ENCODE measurements around the gene AP4S1. TPM values are rescaled to one million over a fixed set of nuclear protein-coding genes. Genes with fewer than 3 reads are reported as not detected.

AP4S1 gene
- total RNA-seq, 1 experiment from 2014 or later, result 3.3 TPM

DNA sequence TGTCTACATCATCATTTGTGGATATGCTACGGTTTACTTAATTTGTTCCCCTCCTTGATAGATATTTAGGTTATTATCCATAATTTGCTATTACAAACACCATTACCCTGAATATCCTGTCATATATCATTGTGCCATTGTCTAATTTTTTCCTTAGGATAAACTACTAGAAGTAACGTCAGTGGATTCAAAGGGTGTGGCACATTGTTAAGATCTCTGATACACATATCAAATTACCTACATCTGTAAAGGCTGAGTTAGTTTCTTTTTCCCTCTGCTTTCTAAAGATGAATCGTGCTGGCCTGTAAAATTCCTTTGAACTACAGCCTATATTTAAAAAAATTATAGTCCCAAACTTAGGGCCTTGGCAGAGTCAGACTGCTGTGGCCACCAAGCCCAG lies 54.6 kb downstream of the AP4S1 start:
- CTCF ChIA-PET, result no interaction called here
- DNase-seq (ENCODE audit: low read depth, low spot score) (no peak), ATAC-seq (no peak)
- no peaks in the 10 kb centered on the region for H3K36me3 ChIP-seq (ENCODE audit: control insufficient read depth, insufficient read depth, low read length)
- no peaks in the 10 kb centered on the region for H3K9me3 ChIP-seq (ENCODE audit: control insufficient read depth, insufficient read depth, low read depth, low read length)
- TF ChIP-seq TCF7L2 (IDR thresholded peaks at IDR 0.05; ENCODE audit: low read depth, low read length), result no peak
- in situ Hi-C loops (cut with HindIII; ENCODE audit: low pct_unique_long_range_greater_than_20kb, low sequenced_read_pairs) (no loop called here), intact Hi-C loops (cut with micrococcal nuclease; ENCODE audit: unreplicated experiment) (loop anchor here (5.0 kb wide), 1 partner anchor 98 kb away; no protein-coding TSS in a partner anchor)
- POLR2A ChIA-PET, result no interaction called here
- no TSS peak for BruUV-seq (replicated peaks)
- no peak overlapping the region for H3K4me3 ChIP-seq (ENCODE audit: low read depth in 2 of 2, low read length in 2 of 2)
- no peak overlapping the region for H3K27ac ChIP-seq (ENCODE audit: low read length)
- H3K27me3 ChIP-seq (ENCODE audit: control insufficient read depth, insufficient read depth, low read length), result no peaks in the 10 kb centered on the region
- H3K4me1 ChIP-seq (ENCODE audit: control insufficient read depth, insufficient read depth, low read length), result no peaks in the 10 kb centered on the region

DNA sequence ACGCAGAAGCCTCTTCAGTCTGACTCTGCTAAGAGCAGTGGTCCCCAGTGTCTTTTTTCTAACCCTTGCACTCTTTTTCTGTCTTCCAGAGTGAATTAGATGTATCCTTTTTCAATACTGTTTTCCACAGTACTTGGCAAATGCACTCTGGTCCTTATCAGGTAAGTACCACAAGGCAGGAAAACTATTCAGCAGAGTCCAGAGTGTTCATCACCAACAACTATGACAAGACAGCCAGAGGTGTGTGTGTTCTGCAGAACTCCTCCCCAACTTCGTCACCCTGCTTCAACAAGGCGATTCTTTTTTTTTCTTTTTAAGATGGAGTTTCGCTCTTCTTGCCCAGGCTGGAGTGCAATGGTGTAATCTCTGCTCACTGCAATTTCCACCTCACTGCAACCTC lies 55.0 kb downstream of the AP4S1 start:
- no peaks in the 10 kb centered on the region for H3K27me3 ChIP-seq (ENCODE audit: control insufficient read depth, insufficient read depth, low read length)
- ATAC-seq, result no peak
- H3K36me3 ChIP-seq (ENCODE audit: control insufficient read depth, insufficient read depth, low read length), result no peaks in the 10 kb centered on the region
- H3K4me1 ChIP-seq (ENCODE audit: control insufficient read depth, insufficient read depth, low read length), result no peaks in the 10 kb centered on the region
- no TSS peak for BruUV-seq (replicated peaks)
- POLR2A ChIA-PET, result no interaction called here
- no peaks in the 10 kb centered on the region for H3K9me3 ChIP-seq (ENCODE audit: control insufficient read depth, insufficient read depth, low read depth, low read length)
- in situ Hi-C loops (cut with HindIII; ENCODE audit: low pct_unique_long_range_greater_than_20kb, low sequenced_read_pairs) (no loop called here), intact Hi-C loops (cut with micrococcal nuclease; ENCODE audit: unreplicated experiment) (loop anchor here (5.0 kb wide), 1 partner anchor 98 kb away; no protein-coding TSS in a partner anchor)
- H3K4me3 ChIP-seq (ENCODE audit: low read depth in 2 of 2, low read length in 2 of 2), result no peak overlapping the region
- DNase-seq (ENCODE audit: low read depth, low spot score), result no peak
- TF ChIP-seq POLR2AphosphoS5 (IDR thresholded peaks at IDR 0.05; ENCODE audit: low read depth, low read length), result no peak
- CTCF ChIA-PET, result no interaction called here
- no peak overlapping the region for H3K27ac ChIP-seq (ENCODE audit: low read length)

GRCh38 chr14:31083781-31084180 lies 58.3 kb downstream of the AP4S1 start:
- TF ChIP-seq, protein P1, sequence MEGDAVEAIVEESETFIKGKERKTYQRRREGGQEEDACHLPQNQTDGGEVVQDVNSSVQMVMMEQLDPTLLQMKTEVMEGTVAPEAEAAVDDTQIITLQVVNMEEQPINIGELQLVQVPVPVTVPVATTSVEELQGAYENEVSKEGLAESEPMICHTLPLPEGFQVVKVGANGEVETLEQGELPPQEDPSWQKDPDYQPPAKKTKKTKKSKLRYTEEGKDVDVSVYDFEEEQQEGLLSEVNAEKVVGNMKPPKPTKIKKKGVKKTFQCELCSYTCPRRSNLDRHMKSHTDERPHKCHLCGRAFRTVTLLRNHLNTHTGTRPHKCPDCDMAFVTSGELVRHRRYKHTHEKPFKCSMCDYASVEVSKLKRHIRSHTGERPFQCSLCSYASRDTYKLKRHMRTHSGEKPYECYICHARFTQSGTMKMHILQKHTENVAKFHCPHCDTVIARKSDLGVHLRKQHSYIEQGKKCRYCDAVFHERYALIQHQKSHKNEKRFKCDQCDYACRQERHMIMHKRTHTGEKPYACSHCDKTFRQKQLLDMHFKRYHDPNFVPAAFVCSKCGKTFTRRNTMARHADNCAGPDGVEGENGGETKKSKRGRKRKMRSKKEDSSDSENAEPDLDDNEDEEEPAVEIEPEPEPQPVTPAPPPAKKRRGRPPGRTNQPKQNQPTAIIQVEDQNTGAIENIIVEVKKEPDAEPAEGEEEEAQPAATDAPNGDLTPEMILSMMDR (IDR thresholded peaks at IDR 0.05), result no peak
- TF ChIP-seq POLR2AphosphoS5 (IDR thresholded peaks at IDR 0.05; ENCODE audit: low read depth, low read length) (no peak), SIN3A (IDR thresholded peaks at IDR 0.05; ENCODE audit: borderline replicate concordance, insufficient read depth, low read depth, low read length) (no peak), TCF7L2 (IDR thresholded peaks at IDR 0.05; ENCODE audit: low read depth, low read length) (no peak)
- TF ChIP-seq, protein P2, sequence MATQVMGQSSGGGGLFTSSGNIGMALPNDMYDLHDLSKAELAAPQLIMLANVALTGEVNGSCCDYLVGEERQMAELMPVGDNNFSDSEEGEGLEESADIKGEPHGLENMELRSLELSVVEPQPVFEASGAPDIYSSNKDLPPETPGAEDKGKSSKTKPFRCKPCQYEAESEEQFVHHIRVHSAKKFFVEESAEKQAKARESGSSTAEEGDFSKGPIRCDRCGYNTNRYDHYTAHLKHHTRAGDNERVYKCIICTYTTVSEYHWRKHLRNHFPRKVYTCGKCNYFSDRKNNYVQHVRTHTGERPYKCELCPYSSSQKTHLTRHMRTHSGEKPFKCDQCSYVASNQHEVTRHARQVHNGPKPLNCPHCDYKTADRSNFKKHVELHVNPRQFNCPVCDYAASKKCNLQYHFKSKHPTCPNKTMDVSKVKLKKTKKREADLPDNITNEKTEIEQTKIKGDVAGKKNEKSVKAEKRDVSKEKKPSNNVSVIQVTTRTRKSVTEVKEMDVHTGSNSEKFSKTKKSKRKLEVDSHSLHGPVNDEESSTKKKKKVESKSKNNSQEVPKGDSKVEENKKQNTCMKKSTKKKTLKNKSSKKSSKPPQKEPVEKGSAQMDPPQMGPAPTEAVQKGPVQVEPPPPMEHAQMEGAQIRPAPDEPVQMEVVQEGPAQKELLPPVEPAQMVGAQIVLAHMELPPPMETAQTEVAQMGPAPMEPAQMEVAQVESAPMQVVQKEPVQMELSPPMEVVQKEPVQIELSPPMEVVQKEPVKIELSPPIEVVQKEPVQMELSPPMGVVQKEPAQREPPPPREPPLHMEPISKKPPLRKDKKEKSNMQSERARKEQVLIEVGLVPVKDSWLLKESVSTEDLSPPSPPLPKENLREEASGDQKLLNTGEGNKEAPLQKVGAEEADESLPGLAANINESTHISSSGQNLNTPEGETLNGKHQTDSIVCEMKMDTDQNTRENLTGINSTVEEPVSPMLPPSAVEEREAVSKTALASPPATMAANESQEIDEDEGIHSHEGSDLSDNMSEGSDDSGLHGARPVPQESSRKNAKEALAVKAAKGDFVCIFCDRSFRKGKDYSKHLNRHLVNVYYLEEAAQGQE (IDR thresholded peaks at IDR 0.05; ENCODE audit: insufficient read depth in 1 of 2, low read depth in 2 of 2, low read length in 1 of 2), result no peak
- in situ Hi-C loops (cut with HindIII; ENCODE audit: low pct_unique_long_range_greater_than_20kb, low sequenced_read_pairs) (no loop called here), intact Hi-C loops (cut with micrococcal nuclease; ENCODE audit: unreplicated experiment) (loop anchor here (5.0 kb wide), 1 partner anchor 101 kb away; no protein-coding TSS in a partner anchor)
- ChIA-PET CTCF (no interaction called here), POLR2A (no interaction called here)
- Histone ChIP-seq H3K9me3 (ENCODE audit: control insufficient read depth, insufficient read depth, low read depth, low read length) (no peaks in the 10 kb centered on the region), H3K27ac (ENCODE audit: low read length) (peak overlapping the region; percentile 54; the same call in 1 of the 2 replicates), H3K4me3 (ENCODE audit: low read depth in 2 of 2, low read length in 2 of 2) (no peak overlapping the region), H3K27me3 (ENCODE audit: control insufficient read depth, insufficient read depth, low read length) (no peaks in the 10 kb centered on the region), H3K36me3 (ENCODE audit: control insufficient read depth, insufficient read depth, low read length) (no peaks in the 10 kb centered on the region), H3K4me1 (ENCODE audit: control insufficient read depth, insufficient read depth, low read length) (no peaks in the 10 kb centered on the region)
- BruUV-seq (replicated peaks), result no TSS peak
- no peak for DNase-seq (ENCODE audit: low read depth, low spot score)
- ATAC-seq, result no peak

All from Panc1 (cell line).